Activated naive CD8-positive, alpha-beta T cell treated with anti-CD3 and anti-CD28 coated beads, Interleukin-2, amount 50 U/mL, for 24 hours (primary cell): ENCODE measurements around the gene FNDC10.

Experiments
- ATAC-seq: fragments of 150-1000 bp; cut with Tn5 transposase; one replicate; pipeline ENCODE4 v1.10.0; 2021
- DNase-seq: peaks from one replicate; pipeline ENCODE4 v3.0.0; 2021
- H3K27ac Mint-ChIP-seq: one replicate; pipeline ENCODE4 v1.8.0; 2021; ENCODE audit warnings: mild to moderate bottlenecking, mixed read lengths
- H3K27me3 Mint-ChIP-seq: one replicate; pipeline ENCODE4 v1.8.0; 2021; ENCODE audit warnings: mixed read lengths
- H3K36me3 Mint-ChIP-seq: one replicate; pipeline ENCODE4 v1.8.0; 2021; ENCODE audit warnings: low read depth, mixed read lengths
- H3K4me1 Mint-ChIP-seq: one replicate; pipeline ENCODE4 v1.8.0; 2021; ENCODE audit warnings: mixed read lengths
- H3K4me3 Mint-ChIP-seq: one replicate; pipeline ENCODE4 v1.8.0; 2021; ENCODE audit warnings: mild to moderate bottlenecking, moderate library complexity, mixed read lengths
- H3K9me3 Mint-ChIP-seq: one replicate; pipeline ENCODE4 v1.8.0; 2021; ENCODE audit warnings: mixed read lengths

FNDC10 gene

DNA sequence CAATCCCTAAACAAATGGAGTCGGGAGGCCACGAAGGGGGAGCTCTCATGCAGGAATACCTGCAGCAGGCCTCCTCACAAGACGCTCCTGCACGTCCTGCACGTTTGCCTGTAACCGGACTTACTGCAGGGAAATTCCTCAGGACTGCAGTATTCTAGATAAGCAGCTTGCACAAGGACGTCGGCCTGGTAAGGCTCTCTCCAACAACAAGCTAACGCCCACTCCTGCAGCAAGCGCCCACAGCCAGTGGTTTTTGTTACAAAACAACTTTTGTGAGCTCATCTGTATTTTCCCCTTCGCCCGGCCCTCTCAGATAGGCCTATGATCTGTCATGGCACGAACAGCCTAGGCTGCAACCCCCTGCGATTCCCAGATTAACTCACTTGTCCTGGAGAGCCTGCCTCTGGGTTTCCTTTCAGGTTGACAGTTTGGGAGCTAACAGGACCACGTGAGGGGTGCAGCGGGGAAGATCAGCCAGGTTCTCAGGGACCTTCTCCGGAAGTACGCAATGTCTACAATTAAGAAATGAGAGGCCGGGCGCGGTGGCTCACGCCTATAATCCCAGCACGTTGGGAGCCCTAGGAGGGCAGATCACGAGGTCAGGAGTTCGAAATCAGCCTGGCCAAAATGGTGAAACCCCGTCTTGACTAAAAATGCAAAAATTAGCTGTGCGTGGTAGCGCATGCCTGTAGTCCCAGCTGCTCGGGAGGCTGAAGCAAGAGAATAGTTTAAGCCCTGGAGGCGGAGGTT is 14.4 kb upstream of the FNDC10 start:
- H3K4me1 Mint-ChIP-seq, result peaks cover 24% of the 10 kb centered on the region
- H3K9me3 Mint-ChIP-seq, result no peaks in the 10 kb centered on the region
- DNase-seq, result peak; percentile 60
- H3K27me3 Mint-ChIP-seq, result no peaks in the 10 kb centered on the region
- H3K4me3 Mint-ChIP-seq, result peak overlapping the region; percentile 93
- ATAC-seq, result peak; percentile 7
- peak overlapping the region; percentile 93 for H3K27ac Mint-ChIP-seq
- H3K36me3 Mint-ChIP-seq, result peaks cover 9% of the 10 kb centered on the region

DNA sequence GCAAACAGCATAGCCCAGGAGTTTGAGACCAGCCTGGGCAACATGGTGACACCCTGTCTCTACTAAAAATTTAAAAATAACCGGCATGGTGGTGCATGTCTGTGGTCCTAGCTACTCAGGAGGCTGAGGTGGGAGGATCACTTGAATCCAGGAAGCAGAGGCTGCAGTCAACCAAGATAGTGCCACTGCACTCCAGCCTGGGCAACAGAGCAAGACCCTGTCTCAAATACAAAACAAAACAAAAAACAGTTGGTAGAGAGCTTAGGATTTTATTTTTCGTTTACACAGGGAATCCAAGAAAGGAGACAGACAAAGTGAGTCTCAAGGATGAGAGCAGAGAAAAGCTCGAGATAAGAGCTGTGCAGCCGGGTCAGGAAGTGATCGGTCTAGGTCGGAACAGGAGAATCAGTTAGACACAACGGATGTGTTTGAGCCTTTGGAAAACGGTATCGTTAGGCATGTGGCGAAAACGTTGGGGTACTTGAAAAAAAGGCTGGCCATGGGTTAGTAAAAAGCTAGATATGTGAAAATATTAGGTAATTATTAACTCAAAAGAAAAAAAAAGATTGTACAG is 13.7 kb upstream of the FNDC10 start:
- peak overlapping the region; percentile 93 for H3K4me3 Mint-ChIP-seq
- no peaks in the 10 kb centered on the region for H3K27me3 Mint-ChIP-seq
- DNase-seq, result no peak
- peaks cover 9% of the 10 kb centered on the region for H3K36me3 Mint-ChIP-seq
- no peak for ATAC-seq
- peaks cover 24% of the 10 kb centered on the region for H3K4me1 Mint-ChIP-seq
- no peaks in the 10 kb centered on the region for H3K9me3 Mint-ChIP-seq
- H3K27ac Mint-ChIP-seq, result peak overlapping the region; percentile 93

- no peak for ATAC-seq
- no peaks in the 10 kb centered on the region for H3K27me3 Mint-ChIP-seq
- no peak for DNase-seq
- H3K4me1 Mint-ChIP-seq, result peaks cover 26% of the 10 kb centered on the region
- no peak overlapping the region for H3K4me3 Mint-ChIP-seq
- H3K9me3 Mint-ChIP-seq, result no peaks in the 10 kb centered on the region
- H3K36me3 Mint-ChIP-seq, result peaks cover 5% of the 10 kb centered on the region
- H3K27ac Mint-ChIP-seq, result no peak overlapping the region
These were observed 12.1 kb upstream of the FNDC10 start for GRCh38 chr1:1612104-1612400.

GRCh38 chr1:1610796-1611195 is 10.9 kb upstream of the FNDC10 start:
- Mint-ChIP-seq H3K27me3 (no peaks in the 10 kb centered on the region), H3K4me3 (no peak overlapping the region), H3K4me1 (peaks cover 28% of the 10 kb centered on the region), H3K9me3 (no peaks in the 10 kb centered on the region), H3K36me3 (peaks cover 5% of the 10 kb centered on the region), H3K27ac (no peak overlapping the region)
- ATAC-seq (no peak), DNase-seq (no peak)

- Mint-ChIP-seq H3K9me3 (no peaks in the 10 kb centered on the region), H3K4me3 (no peak overlapping the region), H3K4me1 (peaks cover 26% of the 10 kb centered on the region), H3K36me3 (peaks cover 5% of the 10 kb centered on the region), H3K27ac (no peak overlapping the region), H3K27me3 (no peaks in the 10 kb centered on the region)
- DNase-seq (no peak), ATAC-seq (no peak)
These were observed 10.0 kb upstream of the FNDC10 start for GRCh38 chr1:1609822-1610485.

GRCh38 chr1:1606232-1606631 is 6.3 kb upstream of the FNDC10 start:
- peaks cover 12% of the 10 kb centered on the region for H3K4me1 Mint-ChIP-seq
- no peaks in the 10 kb centered on the region for H3K9me3 Mint-ChIP-seq

GRCh38 chr1:1605724-1606123 is 5.8 kb upstream of the FNDC10 start:
- DNase-seq (no peak), ATAC-seq (no peak)
- no peaks in the 10 kb centered on the region for H3K36me3 Mint-ChIP-seq
- no peak overlapping the region for H3K4me3 Mint-ChIP-seq
- H3K9me3 Mint-ChIP-seq, result no peaks in the 10 kb centered on the region
- H3K27me3 Mint-ChIP-seq, result no peaks in the 10 kb centered on the region
- no peak overlapping the region for H3K27ac Mint-ChIP-seq
- H3K4me1 Mint-ChIP-seq, result peaks cover 12% of the 10 kb centered on the region

More at GRCh38 chr1:1606232-1606631, 6.3 kb upstream of the FNDC10 start:
- DNase-seq (no peak), ATAC-seq (no peak)
- Mint-ChIP-seq H3K4me3 (no peak overlapping the region), H3K27me3 (no peaks in the 10 kb centered on the region), H3K36me3 (no peaks in the 10 kb centered on the region), H3K27ac (no peak overlapping the region)

DNA sequence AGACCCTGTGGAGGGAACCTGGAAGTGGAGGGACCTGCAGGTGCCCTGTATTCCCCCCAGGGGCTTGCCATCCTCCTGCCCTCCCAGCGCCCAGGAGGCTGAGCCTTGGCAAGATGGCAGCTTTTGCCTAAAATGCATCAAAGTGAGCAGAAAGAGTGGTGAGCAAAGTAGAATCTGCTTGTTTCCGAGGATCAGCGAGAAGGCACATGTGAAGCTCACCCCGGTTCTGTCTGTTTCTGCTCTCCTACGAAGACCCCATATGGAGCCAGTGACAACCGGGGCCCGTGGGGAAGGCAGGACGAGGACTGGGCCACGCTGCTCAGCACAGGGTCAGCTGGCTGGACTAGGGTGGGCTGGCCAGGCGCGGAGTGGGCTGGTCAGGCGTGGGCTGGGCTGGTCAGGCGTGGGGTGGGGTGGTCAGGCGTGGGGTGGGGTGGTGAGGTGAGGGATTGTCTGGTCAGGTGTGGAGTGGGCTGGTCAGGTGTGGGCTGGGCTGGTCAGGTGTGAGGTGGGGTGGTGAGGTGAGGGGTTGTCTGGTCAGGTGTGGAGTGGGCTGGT is 5.2 kb upstream of the FNDC10 start:
- ATAC-seq (no peak), DNase-seq (no peak)
- Mint-ChIP-seq H3K27ac (no peak overlapping the region), H3K36me3 (no peaks in the 10 kb centered on the region), H3K4me3 (no peak overlapping the region), H3K4me1 (peaks cover 12% of the 10 kb centered on the region), H3K9me3 (no peaks in the 10 kb centered on the region), H3K27me3 (no peaks in the 10 kb centered on the region)

DNA sequence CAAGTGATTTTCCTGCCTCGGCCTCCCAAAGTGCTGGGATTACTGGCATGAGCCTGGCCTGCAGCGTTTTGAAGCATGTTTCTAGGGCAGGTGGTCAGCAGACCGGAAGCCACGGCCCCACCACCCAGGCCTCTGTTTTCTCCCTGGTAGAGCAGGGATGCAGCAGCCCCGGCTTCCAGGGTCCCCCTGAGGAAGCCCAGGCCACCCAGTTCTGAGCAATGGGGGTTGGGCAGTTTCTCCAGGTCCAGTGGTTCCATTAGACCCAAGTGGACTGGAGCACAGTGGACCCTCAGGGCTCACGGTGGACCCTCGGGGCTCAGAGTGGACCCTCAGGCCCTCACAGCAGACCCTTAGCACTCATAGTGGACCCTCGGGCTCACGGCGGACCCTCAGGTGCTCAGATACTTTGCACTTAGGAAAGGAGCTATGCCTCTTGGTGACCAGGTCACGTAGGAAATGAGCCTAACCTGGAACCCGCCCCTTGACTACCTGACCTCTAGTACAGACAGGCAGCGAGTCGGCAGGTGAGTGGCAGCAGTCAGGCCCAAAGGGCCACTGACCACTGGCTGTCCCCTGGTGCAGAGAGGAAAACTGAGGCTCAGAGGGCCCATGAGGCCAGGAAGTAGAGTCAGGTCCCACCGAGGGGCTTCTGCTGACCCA is 4.6 kb upstream of the FNDC10 start:
- Mint-ChIP-seq H3K36me3 (no peaks in the 10 kb centered on the region), H3K4me3 (no peak overlapping the region)

DNA sequence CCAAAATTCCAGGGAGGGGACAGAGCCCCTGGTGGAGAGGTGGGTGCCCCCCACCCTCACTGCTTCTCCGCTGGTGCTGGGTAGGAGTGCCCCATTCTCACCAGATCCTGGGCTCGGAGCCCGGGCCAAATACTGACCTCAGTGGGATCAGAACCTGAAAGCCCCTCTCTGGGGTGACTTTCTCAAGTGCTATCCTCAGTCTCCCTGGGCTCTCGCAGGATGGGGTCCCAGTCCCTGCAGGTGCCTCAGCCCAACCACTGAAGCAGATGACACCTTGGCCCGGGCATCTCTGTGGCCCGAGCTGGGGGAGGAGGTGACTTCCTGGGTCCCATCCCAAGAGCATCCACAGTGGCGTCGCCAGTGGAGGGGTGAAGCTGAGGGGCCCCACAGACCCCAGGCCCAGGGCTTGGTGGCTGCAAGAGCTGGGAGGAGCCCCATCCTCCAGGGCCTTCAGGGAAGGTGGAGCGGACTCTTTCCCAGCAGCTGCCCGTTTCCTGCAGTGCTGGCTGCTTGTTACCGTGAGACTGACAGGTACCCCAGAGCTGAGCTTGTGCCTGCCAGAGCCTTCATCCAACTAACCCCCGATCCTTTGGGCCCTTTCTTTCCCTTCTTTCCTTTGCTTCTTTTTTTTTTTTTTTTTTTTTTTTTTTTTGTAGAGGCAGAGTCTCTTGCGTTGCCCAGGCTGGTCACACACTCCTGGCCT is 3.9 kb upstream of the FNDC10 start:
- Mint-ChIP-seq H3K27me3 (peaks cover 3% of the 10 kb centered on the region), H3K36me3 (no peaks in the 10 kb centered on the region), H3K27ac (no peak overlapping the region), H3K4me3 (no peak overlapping the region), H3K4me1 (peaks cover 15% of the 10 kb centered on the region), H3K9me3 (no peaks in the 10 kb centered on the region)
- no peak for DNase-seq
- ATAC-seq, result no peak

More for the DNA sequence above, 4.6 kb upstream of the FNDC10 start:
- peaks cover 12% of the 10 kb centered on the region for H3K4me1 Mint-ChIP-seq
- H3K27ac Mint-ChIP-seq, result no peak overlapping the region
- ATAC-seq (no peak), DNase-seq (no peak)
- no peaks in the 10 kb centered on the region for H3K9me3 Mint-ChIP-seq
- H3K27me3 Mint-ChIP-seq, result no peaks in the 10 kb centered on the region

DNA sequence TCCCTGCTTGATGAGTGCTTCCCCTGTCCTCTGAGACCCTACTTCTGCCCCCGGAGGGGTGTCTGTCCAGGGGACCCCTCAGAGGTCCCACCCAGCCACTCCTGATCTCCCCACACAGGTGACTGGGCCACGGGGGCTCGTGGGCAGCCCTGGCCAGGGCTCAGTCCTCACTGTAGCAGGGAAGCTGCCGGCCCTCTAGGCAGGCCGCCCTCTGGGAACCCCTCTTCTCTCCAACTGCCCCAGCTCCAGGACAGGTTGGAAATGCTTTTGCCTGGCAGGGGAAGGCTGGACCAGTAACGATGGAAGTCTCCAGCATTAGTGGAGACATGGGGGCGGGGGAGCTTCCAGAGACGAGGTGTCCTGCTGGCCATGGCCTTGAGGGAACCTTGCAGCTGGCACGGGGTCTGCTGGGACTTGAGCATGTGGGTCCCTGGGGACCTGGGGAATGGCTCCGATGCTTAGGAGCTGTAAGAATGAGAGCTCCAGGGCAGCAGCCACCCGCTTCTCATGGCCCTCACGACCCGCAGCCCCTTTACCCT is 3.1 kb upstream of the FNDC10 start:
- Mint-ChIP-seq H3K27ac (no peak overlapping the region), H3K4me3 (no peak overlapping the region), H3K4me1 (peaks cover 16% of the 10 kb centered on the region), H3K27me3 (peaks cover 5% of the 10 kb centered on the region), H3K9me3 (no peaks in the 10 kb centered on the region), H3K36me3 (no peaks in the 10 kb centered on the region)
- no peak for DNase-seq
- no peak for ATAC-seq

- Mint-ChIP-seq H3K27ac (no peak overlapping the region), H3K4me1 (peaks cover 16% of the 10 kb centered on the region), H3K4me3 (no peak overlapping the region), H3K27me3 (peaks cover 9% of the 10 kb centered on the region), H3K36me3 (no peaks in the 10 kb centered on the region), H3K9me3 (no peaks in the 10 kb centered on the region)
- no peak for ATAC-seq
- DNase-seq, result no peak
These were observed 2.5 kb upstream of the FNDC10 start for GRCh38 chr1:1602304-1602967.

DNA sequence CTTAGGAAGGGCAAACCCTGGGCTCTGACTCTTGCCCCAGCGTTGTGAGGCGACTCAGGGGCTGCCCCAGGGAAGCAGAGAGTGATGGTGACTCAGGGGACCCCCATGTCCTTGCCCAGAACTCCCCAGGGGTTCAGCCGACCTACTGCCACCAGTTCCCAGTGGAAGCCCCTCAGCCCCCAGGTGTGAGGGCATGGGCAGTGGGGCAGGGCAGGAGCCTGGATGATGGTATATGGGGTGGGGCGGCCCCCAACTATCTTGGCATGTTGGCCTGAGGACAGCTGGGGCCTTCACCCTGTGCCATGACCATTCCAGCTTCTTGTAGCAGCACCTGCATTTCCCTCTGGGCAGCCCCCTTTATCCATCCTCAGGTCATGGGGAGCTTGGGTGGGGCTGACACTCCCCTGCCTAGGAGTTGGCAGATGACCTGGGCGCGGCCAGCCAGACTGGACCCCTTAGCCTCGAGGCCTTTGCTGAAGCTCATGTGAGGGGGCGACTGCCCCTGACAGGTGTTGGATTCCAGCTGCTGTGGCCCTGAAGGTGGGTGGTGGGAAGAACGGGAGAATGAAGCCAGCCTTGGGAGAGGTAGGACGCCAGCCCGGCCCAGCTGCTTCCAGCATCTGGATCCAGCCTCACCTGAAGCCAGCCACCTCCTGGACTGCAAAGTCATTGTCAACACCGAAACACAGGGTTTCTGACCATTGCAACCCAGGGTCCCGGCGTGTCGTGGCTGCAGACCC is 1.8 kb upstream of the FNDC10 start:
- Mint-ChIP-seq H3K9me3 (no peaks in the 10 kb centered on the region), H3K27ac (no peak overlapping the region), H3K27me3 (peaks cover 9% of the 10 kb centered on the region), H3K4me3 (no peak overlapping the region), H3K36me3 (no peaks in the 10 kb centered on the region), H3K4me1 (peaks cover 10% of the 10 kb centered on the region)
- DNase-seq (no peak), ATAC-seq (no peak)
